Measurements from ENCODE around the gene RNF10. TPM values are rescaled to one million over a fixed set of nuclear protein-coding genes. Genes with fewer than 3 reads are reported as not detected.

RNF10 gene
- total and polyA plus RNA-seq, 10 of the 15 experiments (the other 5 are each of a cell fraction or from before 2014, with no cell fraction given): 48.2 to 127 (median 64.5) TPM

- FAIRE-seq: no peak
- ChIA-PET SMC1A (ENCODE audit: uncharacterized antibody, unreplicated experiment) (no interaction called here), POLR2A (no interaction called here), RAD21 (ENCODE audit: unreplicated experiment) (no interaction called here), CTCF (interaction anchor here (0.6 to 1.5 kb wide), 4 partner anchors 8 to 382 kb away, joined by 3 to 4 read pairs (median 4); partner anchors contain the start of gene POP5)
- WGBS (ENCODE audit: insufficient coverage, insufficient replicate concordance, low lambda C conversion rate, missing lambda C conversion rate): 58% methylated on average over 17 of the region's 17 CpGs
- Histone ChIP-seq H2AFZ (ENCODE audit: control insufficient read depth, low read depth, low read length) (no peak overlapping the region), H3K4me3 (no peak overlapping the region), H3K4me1 (ENCODE audit: control insufficient read depth, insufficient read depth, low read length) (no peaks in the 10 kb centered on the region; the same call in 1 of the 2 replicates), H3K36me3 (ENCODE audit: control insufficient read depth in 2 of 2, insufficient read depth in 2 of 2, low read length in 1 of 2) (no peaks in the 10 kb centered on the region), H3K27ac (ENCODE audit: control insufficient read depth, insufficient read depth) (no peak overlapping the region), H3K27me3 (replicated peaks in 1 of 2; ENCODE audit: control insufficient read depth in 2 of 2, insufficient read depth in 2 of 2, low read length in 1 of 2) (no peaks in the 10 kb centered on the region; a peak in 2 of 4 replicates), H3K9me3 (replicated peaks; ENCODE audit: control insufficient read depth, insufficient read depth, low read length) (no peaks in the 10 kb centered on the region), H3K79me2 (ENCODE audit: control insufficient read depth, insufficient read depth, low read length) (no peaks in the 10 kb centered on the region), H3K4me2 (ENCODE audit: control insufficient read depth, insufficient read depth) (no peak overlapping the region), H4K20me1 (ENCODE audit: control insufficient read depth, insufficient read depth) (no peaks in the 10 kb centered on the region), H3K9ac (ENCODE audit: control insufficient read depth, insufficient read depth, low read length) (no peak overlapping the region)
- no TSS peak for BruUV-seq (replicated peaks)
- no peak for TF ChIP-seq NKRF (conservative IDR thresholded peaks at IDR 0.05)
- no peak for TF ChIP-seq CTCF (IDR thresholded peaks at IDR 0.05 in 2 of 3, conservative IDR thresholded peaks at IDR 0.05 in 1 of 3; ENCODE audit: control insufficient read depth in 2 of 3, extremely low read depth in 1 of 3, insufficient read depth in 1 of 3, low read depth in 3 of 3, low read length in 3 of 3)
- no peak for TF ChIP-seq YBX1 (IDR thresholded peaks at IDR 0.05)
- TF ChIP-seq SMC3 (IDR thresholded peaks at IDR 0.05; ENCODE audit: borderline replicate concordance, low read length): no peak
- no peak for TF ChIP-seq MYC (IDR thresholded peaks at IDR 0.05; ENCODE audit: insufficient read depth, insufficient read length, insufficient replicate concordance, low read length, severe bottlenecking)
- no peak for TF ChIP-seq SUPT20H (IDR thresholded peaks at IDR 0.05; ENCODE audit: borderline replicate concordance, control insufficient read depth, low read depth, low read length)
- no peak for TF ChIP-seq KDM1A (IDR thresholded peaks at IDR 0.05; ENCODE audit: borderline replicate concordance)
- TF ChIP-seq PML (IDR thresholded peaks at IDR 0.05; ENCODE audit: low read length): no peak
- TF ChIP-seq NFYB (IDR thresholded peaks at IDR 0.05; ENCODE audit: insufficient read depth, low read depth, low read length): no peak
- no peak for TF ChIP-seq ZBED1 (IDR thresholded peaks at IDR 0.05; ENCODE audit: borderline replicate concordance)
- no peak for ATAC-seq
- DNase-seq (ENCODE audit: low read depth, low spot score): no peak
- intact Hi-C loops (cut with micrococcal nuclease; ENCODE audit: unreplicated experiment): no loop called here
- in situ Hi-C loops (cut with MboI): no loop called here
These were observed 55.1 kb downstream of the RNF10 start for GRCh38 chr12:120588948-120589930.

Measured in GM12878 (cell line).